Measurements from ENCODE around the gene RASSF4.

Gene RASSF4

DNA sequence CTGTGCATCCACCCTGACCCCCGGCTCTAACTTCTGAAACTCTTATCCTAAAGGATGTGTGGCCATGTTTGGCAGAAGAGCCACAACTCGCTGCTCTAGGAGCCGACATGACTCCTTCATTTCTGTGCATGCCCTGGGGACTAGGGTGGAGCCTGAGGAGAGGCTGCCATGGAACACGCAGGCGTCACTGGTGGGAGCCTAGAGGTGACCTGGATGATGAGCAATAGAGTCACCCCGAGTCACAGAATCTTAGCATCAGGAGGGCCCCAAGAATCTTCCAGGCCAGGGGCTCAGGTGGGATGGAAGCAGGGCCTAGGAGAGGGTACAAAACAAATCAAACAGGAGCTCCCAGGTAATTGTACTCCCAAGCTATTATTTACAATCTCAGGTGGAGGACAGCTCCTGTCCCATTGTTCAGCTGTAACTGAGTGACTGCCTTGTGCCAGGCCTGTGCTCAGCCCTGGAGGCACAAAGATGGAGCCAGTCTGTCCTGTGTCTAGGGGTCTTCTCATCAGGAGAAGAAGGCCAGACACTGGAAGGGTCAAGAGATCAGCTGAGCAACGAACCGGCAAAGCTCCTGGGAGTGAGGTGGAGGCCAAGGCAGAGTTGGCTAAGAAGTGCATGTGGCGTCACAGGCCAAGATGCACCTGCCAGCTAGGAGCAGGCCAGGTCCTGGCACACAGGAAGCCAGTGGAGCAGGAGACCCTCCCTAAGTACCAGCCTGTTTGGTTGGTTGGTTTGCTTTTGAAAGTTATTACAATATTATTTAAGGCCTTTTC is 35.3 kb downstream of the RASSF4 start:
- no peak for DNase-seq (ENCODE audit: low spot score)
- Histone ChIP-seq H3K36me3 (ENCODE audit: low read depth) (no peaks in the 10 kb centered on the region), H3K27ac (ENCODE audit: poor library complexity, severe bottlenecking) (no peak overlapping the region), H3K9me3 (ENCODE audit: severe bottlenecking) (no peaks in the 10 kb centered on the region), H3K27me3 (ENCODE audit: insufficient read depth, poor library complexity, severe bottlenecking) (no peaks in the 10 kb centered on the region), H3K4me3 (ENCODE audit: severe bottlenecking) (no peak overlapping the region), H3K4me1 (ENCODE audit: insufficient read depth, poor library complexity, severe bottlenecking) (no peaks in the 10 kb centered on the region)
- TF ChIP-seq, protein P1, sequence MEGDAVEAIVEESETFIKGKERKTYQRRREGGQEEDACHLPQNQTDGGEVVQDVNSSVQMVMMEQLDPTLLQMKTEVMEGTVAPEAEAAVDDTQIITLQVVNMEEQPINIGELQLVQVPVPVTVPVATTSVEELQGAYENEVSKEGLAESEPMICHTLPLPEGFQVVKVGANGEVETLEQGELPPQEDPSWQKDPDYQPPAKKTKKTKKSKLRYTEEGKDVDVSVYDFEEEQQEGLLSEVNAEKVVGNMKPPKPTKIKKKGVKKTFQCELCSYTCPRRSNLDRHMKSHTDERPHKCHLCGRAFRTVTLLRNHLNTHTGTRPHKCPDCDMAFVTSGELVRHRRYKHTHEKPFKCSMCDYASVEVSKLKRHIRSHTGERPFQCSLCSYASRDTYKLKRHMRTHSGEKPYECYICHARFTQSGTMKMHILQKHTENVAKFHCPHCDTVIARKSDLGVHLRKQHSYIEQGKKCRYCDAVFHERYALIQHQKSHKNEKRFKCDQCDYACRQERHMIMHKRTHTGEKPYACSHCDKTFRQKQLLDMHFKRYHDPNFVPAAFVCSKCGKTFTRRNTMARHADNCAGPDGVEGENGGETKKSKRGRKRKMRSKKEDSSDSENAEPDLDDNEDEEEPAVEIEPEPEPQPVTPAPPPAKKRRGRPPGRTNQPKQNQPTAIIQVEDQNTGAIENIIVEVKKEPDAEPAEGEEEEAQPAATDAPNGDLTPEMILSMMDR (IDR thresholded peaks at IDR 0.05; ENCODE audit: poor library complexity, severe bottlenecking), result no peak
- no peak for ATAC-seq (ENCODE audit: low read depth)

DNA sequence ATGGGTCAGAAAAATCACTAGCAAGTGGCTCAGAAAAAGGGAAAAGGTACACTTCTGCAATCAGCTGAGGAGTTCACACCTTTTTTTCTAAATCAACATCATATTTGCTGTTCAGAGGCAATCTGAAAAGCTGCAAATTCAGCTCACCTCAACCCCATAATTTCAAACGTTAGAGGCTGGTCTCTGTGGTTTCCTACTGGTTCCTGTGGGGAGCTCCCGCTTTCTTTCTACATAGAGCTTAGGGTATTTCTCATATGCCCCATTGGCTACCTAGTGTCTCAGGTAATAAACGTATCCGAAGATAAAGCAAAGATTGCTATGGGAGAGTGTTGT is 35.9 kb downstream of the RASSF4 start:
- no peak overlapping the region for H3K4me3 ChIP-seq (ENCODE audit: severe bottlenecking)
- TF ChIP-seq, protein P1 (IDR thresholded peaks at IDR 0.05; ENCODE audit: poor library complexity, severe bottlenecking), result no peak
- DNase-seq (ENCODE audit: low spot score) (no peak), ATAC-seq (ENCODE audit: low read depth) (no peak)
- no peaks in the 10 kb centered on the region for H3K4me1 ChIP-seq (ENCODE audit: insufficient read depth, poor library complexity, severe bottlenecking)
- no peaks in the 10 kb centered on the region for H3K9me3 ChIP-seq (ENCODE audit: severe bottlenecking)
- no peaks in the 10 kb centered on the region for H3K27me3 ChIP-seq (ENCODE audit: insufficient read depth, poor library complexity, severe bottlenecking)
- H3K27ac ChIP-seq (ENCODE audit: poor library complexity, severe bottlenecking), result no peak overlapping the region
- H3K36me3 ChIP-seq (ENCODE audit: low read depth), result no peaks in the 10 kb centered on the region

DNA sequence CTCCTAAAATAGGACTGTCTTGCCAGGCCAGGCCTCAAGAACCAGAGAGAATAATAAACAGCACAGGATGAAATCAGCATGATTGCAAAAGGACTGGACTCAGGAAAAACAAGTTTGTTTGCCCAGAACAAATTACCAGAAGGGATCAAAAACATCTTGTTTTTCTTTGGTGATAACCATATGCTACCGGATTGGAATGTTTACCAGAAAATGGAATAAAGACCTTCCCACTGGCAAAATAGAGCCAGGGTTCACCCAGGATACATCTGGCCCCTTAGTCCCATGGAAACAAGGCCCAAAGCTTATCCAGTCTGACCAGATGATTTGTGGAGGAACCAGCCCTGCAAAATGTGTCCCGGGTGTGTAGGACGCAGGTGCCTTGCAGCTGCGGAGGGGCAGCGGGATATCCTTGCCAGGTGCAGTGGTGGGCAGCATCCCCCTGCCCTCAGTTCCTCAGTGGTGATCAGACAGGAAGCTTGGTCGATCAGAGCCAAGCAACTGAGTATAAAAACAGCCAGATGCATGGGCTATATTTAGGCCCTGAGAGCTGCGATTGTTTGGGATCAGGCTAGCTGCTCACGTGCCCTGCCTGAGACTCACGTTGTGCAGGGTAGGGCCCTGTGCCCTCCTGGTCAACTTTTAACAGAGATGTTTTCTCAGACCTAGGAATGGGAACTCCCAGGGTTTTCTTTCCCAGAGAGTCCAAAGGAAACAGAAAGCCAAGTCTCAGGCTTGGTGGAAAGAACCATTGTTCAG is 36.5 kb downstream of the RASSF4 start:
- Histone ChIP-seq H3K27ac (ENCODE audit: poor library complexity, severe bottlenecking) (no peak overlapping the region), H3K4me1 (ENCODE audit: insufficient read depth, poor library complexity, severe bottlenecking) (no peaks in the 10 kb centered on the region), H3K9me3 (ENCODE audit: severe bottlenecking) (no peaks in the 10 kb centered on the region), H3K27me3 (ENCODE audit: insufficient read depth, poor library complexity, severe bottlenecking) (no peaks in the 10 kb centered on the region), H3K36me3 (ENCODE audit: low read depth) (no peaks in the 10 kb centered on the region), H3K4me3 (ENCODE audit: severe bottlenecking) (no peak overlapping the region)
- ATAC-seq (ENCODE audit: low read depth) (no peak), DNase-seq (ENCODE audit: low spot score) (no peak)
- TF ChIP-seq, protein P1 (IDR thresholded peaks at IDR 0.05; ENCODE audit: poor library complexity, severe bottlenecking), result no peak

DNA sequence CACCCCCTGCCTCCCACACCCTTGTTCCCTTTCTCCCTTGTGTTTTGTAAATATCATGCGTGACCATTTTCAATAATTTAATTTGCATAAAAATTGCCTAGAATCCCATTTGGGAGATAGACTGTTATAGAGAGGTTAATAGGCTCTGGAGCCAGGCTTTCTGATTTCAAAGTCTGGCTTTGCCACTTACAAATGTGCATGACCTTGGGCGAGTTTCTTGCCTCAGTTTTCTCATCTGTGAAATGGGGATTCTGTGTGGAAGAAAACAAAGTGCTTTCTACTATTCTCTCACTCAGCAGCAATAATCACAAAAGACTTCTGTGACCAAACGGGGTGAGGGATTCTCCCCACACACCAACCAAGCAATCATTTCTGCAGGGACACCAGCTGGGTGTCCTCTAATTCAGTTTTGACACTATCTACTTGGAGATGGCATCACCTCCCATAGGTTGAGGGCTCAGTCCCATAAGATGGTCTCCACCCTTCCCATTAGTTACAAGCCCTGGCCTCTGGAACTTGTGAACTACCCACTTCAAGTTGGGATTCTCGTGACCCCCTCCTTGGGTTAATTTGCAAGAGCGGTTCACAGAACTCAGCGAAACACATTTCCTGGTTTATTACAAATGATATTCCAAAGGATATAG is 37.6 kb downstream of the RASSF4 start:
- ATAC-seq (ENCODE audit: low read depth), result no peak
- Histone ChIP-seq H3K36me3 (ENCODE audit: low read depth) (no peaks in the 10 kb centered on the region; the same call in 1 of the 2 replicates), H3K4me1 (ENCODE audit: insufficient read depth, poor library complexity, severe bottlenecking) (peaks cover 3% of the 10 kb centered on the region)

More for the DNA sequence above, 37.6 kb downstream of the RASSF4 start:
- no peaks in the 10 kb centered on the region for H3K9me3 ChIP-seq (ENCODE audit: severe bottlenecking)
- no peak overlapping the region for H3K4me3 ChIP-seq (ENCODE audit: severe bottlenecking)
- no peak for DNase-seq (ENCODE audit: low spot score)
- TF ChIP-seq, protein P1 (IDR thresholded peaks at IDR 0.05; ENCODE audit: poor library complexity, severe bottlenecking), result no peak
- no peak overlapping the region for H3K27ac ChIP-seq (ENCODE audit: poor library complexity, severe bottlenecking)
- H3K27me3 ChIP-seq (ENCODE audit: insufficient read depth, poor library complexity, severe bottlenecking), result no peaks in the 10 kb centered on the region

All from RWPE2 (cell line).